ENCODE measurements around the gene KRT5. TPM values are rescaled to one million over a fixed set of nuclear protein-coding genes. Genes with fewer than 3 reads are reported as not detected.

The KRT5 gene
- not detected for total RNA-seq

- peak; percentile 8 for DNase-seq (ENCODE audit: low spot score)
Observed at GRCh38 chr12:52519826-52520662, at the start of gene KRT5. KRT5 (minus strand) TSS chr12:52520394; CDS start chr12:52520296, 98 bp downstream.

DNA sequence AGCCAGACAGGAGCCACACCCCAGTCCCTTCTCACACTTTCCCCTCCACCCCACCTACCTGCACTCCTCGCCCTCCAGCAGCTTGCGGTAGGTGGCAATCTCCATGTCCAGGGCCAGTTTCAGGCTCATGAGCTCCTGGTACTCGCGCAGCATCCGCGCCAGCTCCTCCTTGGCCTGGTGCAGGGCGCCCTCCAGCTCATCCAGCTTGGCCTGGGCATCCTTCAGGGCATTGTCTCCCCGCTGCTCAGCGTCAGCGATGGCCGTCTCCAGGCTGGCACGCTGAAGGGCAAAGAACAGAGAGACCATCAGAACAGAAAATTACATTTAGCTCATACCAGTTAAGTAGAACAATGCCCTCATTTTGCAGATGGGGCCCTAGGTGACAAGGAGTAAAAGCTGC is 47.9 kb upstream of the KRT5 start:
- DNase-seq (ENCODE audit: low spot score), result no peak

DNA sequence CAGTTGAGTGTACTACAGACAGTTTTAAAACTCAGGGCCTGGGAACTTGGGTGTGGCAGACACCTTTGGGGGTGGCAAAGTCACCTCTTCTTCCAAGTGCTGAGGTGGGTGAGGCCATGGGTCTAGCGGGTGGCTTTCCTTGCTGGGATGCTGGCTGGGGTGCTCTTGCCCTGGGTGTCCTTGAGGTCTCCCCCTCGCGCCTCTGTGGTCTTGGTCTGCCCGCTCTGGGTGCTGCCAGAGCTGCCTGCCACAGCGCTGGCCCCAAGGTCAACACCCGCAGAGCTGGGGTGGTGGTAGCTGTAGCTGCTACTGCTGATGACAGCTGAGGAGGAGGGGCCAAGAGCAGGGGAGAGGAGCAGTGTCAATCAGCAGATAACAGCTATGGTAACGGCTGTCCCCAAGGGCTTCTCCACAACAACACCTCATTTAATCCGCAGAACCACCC is 46.7 kb upstream of the KRT5 start:
- no peak for DNase-seq (ENCODE audit: low spot score)

DNA sequence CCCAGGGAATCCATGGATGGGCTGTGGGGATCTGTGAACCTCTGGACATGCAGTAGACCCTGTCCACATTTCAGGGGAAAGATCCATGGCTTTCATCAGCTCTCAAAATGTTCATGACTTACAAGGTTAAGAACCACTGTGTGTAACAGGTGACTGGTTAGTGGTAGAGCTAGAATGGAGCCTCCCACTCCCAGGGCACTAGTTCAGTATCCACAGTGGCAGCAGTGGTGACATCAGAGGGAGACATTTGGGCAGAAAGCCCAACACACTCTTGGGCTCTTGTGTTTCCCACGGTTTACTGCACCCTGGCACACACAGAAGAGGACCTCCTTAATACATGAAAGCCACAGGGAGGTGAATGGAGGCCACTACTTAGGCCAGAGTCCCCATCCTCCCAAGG is 44.4 kb upstream of the KRT5 start:
- DNase-seq (ENCODE audit: low spot score), result no peak

- DNase-seq (ENCODE audit: low spot score), result no peak
Observed at GRCh38 chr12:52561880-52562449, 41.8 kb upstream of the KRT5 start.

GRCh38 chr12:52559979-52560378 is 39.8 kb upstream of the KRT5 start:
- DNase-seq (ENCODE audit: low spot score), result no peak

DNA sequence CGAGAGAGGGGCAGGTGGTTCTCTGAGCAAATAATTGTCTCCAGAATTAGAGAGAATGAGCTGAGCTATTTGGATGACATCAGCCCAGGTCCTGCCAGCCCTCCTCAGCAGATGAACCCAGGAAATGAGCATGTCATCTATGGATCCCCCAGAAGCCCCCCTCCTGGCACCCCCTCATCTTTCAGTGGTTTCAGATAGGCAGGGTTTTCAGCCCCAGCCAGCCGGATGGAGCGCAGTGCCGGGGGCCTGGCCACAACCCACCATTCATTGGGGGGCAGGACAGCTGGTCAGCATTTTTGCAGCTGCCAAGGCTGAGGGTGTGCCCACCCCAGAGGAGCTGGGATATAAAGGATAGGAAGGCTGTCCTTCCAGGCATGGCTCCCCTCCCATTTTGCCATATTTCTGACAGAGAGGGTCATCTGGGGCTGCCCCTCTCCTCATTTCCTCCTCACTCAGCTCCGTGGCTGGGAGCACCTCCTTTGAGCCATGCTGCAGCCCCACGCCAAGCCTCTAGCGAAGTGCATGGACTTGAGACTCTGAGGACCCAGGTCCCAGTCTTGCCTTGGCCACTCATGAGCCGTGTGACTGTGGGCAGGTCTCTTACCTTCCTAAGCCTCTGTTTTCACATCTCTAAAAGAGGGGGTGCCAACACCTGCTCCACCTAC is 38.7 kb upstream of the KRT5 start:
- no peak for DNase-seq (ENCODE audit: low spot score)

DNA sequence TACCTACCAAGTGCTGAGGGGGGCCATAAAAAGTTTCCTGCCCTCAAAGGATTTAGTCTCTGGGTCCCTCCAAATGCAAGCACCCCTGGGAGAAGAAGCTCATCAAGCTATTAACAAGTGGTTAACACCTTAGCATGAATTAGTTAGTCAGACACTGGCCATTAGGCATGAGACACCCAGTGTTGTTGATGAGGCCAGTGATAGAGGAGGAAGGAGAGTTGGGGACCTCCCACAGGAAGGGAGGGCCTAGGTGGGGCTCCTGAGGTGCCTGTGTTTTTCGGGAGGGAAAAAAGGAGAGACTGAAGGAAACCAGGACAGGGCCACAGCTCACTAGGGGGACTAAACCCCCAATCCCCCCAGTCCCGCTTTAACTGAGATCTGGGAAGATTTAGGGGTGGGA is 37.3 kb upstream of the KRT5 start:
- no peak for DNase-seq (ENCODE audit: low spot score)

GRCh38 chr12:52555577-52555976 is 35.4 kb upstream of the KRT5 start:
- no peak for DNase-seq (ENCODE audit: low spot score)

DNA sequence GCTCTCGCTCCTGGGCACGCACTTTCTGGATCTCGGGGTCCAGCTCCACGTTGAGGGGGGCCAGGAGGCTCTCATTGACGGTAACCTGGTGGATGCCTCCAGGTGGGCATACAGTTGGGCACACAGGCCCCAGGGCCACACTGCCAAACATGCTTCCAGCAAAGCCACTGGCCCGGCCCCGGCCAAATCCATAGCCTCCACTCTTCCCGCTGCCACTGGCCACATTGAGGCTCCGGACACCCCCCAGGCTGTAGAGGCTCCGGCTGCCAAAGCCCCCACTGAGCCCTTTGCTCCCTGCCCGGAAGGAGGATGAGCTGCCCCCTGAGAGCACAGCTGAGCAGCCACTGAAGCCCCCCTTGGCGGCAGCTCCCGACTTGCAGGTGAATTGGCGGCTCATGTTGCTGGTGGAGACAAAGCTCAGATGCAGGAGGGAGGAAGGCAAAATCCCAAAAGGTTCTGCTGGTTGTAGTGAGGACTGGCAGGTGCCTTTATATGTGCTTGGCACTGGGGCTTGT is 32.5 kb upstream of the KRT5 start, which contains the start of gene KRT71:
KRT71 (minus strand) TSS at position 465 of the 515 bp plus-strand sequence; CDS start at position 397, 68 bp downstream.
- no peak for DNase-seq (ENCODE audit: low spot score)

GRCh38 chr12:52552055-52552454 is 31.9 kb upstream of the KRT5 start:
- peak; percentile 19 for DNase-seq (ENCODE audit: low spot score)

- DNase-seq (ENCODE audit: low spot score), result peak; percentile 57
Observed at GRCh38 chr12:52551216-52551865, 31.1 kb upstream of the KRT5 start.

- DNase-seq (ENCODE audit: low spot score), result no peak
Observed at GRCh38 chr12:52546126-52546525, 25.9 kb upstream of the KRT5 start.

- no peak for DNase-seq (ENCODE audit: low spot score)
Observed at GRCh38 chr12:52543985-52544883, 24.0 kb upstream of the KRT5 start.

DNA sequence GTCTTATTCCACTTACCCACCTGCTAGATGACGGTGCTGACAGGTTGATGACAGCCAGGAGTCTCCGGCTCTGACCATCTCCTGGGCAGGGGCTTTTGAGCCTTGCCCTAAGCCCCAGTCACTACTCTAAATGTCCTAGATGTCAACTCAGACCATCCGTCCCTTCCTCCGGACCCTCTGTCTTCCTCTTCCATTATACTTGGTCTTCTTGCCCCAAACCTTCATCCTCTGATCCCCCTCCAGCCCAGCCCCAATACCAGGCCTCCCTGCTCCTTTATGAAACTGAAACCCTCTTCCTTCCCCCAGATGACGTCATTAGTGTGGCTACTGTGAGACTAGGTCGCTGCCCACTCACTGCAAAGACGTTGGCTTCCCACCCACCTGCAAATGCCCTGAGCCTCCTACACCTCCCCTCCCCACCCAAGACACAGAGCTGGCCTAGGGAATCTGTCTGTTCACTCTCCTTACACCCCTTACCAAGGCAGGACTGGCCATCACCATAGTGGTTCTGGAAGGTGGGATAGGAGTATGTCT is 22.7 kb upstream of the KRT5 start:
- DNase-seq (ENCODE audit: low spot score), result no peak

DNA sequence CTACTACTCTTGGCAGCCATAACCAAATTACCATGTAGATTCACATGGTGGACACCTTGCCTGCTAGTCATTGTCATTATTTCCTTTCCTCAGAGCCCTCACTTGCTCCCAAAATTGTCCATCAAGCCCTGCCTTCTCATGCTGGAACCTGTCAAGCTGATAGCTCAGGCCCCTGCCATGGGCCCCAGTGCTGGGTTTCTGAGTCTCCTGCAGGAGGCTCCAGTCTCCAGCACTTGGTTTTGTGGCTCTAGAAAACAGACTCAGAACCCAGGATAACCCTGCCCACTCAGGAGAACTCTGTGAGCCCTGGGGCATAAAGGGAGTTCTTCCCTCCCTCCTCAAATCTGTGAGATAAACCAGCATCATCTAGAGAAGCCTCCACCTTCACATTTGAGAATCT is 22.0 kb upstream of the KRT5 start:
- DNase-seq (ENCODE audit: low spot score), result no peak

DNA sequence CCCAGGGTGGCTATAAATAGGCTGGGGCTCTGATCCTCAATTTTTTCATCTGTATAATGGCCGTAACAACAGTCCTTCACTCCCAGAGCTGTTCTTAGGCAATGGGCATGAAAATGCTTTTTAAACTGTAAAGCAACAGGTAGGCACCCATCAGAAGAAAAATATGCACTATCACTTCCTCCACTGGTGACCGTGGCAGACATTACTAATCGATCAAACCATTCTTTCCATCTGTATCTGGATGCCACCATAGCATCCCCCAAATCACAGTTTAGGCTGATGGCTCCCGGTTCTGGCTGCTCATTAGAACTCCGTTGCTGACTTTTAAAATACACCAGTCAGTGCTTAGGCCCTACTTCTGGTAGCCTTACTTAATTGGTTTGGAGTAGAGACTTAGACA is 21.5 kb upstream of the KRT5 start:
- no peak for DNase-seq (ENCODE audit: low spot score)

DNA sequence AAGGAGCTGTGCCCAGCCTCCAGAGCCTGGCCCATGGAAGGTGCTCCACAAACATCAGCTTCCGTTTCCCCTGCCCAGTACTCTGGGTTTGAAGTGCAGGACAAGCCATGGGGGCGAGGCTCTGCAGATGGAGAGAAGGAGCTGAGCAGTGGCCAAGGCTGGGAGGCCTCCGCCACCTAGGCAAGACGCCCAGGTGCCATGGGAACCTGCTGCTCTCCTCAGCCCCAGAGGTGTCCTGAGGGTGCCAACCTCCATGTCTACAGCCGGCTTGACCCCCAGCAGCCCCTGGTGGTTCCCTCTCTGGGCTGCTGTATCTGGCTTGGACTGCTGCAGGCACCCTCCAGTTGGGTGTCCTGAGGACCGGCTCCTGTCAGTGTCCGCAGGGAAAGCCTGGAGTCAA is 20.3 kb upstream of the KRT5 start:
- no peak for DNase-seq (ENCODE audit: low spot score)

DNA sequence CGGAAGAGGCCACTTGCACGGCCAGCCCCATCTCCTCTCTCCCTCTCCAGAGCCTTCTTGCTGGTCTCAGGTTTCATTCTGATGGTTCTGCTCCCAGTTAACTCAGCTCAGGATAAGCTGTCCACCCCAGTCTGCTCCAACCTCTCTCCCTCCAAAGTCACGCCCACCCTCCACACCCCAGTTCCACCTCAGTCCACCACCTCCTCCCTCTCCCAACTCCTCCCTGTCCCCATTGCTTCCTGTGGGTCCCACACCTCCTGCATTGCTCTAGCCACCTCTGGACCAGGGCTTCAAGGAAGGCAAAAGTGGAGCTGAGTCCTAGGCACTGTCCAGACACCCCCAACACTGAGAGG is 19.6 kb upstream of the KRT5 start:
- no peak for DNase-seq (ENCODE audit: low spot score)

DNA sequence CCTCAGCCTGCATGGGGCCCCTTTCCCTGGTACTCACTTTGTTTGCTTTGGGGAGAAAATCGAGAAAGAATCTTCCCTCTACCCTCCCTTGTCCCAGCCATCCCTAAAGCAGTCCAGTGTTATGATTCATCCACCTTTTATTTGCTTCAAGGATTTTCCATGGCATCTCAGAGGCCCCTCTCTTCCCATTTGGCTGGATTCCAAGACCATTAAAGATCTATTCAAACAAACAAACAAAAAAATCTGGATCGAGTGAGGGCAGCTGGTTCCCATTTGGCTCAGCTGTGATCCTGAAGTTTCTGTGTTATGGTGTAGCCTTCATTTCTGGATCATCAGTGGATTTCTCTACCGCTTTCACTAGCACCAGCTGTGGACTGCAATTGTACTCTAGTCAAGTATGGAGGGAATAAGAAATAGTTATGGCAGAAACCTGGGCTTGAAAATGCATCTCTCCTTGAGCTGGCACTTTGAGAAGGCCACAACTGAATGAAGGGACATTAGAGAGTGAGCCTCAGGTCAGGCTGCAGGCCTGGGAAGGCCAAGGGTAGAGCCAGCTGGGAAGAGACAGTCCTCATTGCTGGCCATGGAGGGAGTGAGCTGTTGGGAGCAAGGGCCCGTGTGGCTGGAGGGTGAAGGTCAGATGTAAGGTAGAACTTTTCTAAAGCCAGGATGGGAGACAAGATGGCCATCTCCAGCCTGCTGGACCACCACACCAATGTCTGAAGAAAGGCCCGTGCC is 19.1 kb upstream of the KRT5 start:
- no peak for DNase-seq (ENCODE audit: low spot score)
